Measurements from ENCODE around the gene RCSD1. TPM values are rescaled to one million over a fixed set of nuclear protein-coding genes. Genes with fewer than 3 reads are reported as not detected.

Gene RCSD1
- total and polyA plus RNA-seq, 10 of the 15 experiments (the other 5 are each of a cell fraction or from before 2014, with no cell fraction given) = 11.4 to 78.3 (median 71.6) TPM

DNA sequence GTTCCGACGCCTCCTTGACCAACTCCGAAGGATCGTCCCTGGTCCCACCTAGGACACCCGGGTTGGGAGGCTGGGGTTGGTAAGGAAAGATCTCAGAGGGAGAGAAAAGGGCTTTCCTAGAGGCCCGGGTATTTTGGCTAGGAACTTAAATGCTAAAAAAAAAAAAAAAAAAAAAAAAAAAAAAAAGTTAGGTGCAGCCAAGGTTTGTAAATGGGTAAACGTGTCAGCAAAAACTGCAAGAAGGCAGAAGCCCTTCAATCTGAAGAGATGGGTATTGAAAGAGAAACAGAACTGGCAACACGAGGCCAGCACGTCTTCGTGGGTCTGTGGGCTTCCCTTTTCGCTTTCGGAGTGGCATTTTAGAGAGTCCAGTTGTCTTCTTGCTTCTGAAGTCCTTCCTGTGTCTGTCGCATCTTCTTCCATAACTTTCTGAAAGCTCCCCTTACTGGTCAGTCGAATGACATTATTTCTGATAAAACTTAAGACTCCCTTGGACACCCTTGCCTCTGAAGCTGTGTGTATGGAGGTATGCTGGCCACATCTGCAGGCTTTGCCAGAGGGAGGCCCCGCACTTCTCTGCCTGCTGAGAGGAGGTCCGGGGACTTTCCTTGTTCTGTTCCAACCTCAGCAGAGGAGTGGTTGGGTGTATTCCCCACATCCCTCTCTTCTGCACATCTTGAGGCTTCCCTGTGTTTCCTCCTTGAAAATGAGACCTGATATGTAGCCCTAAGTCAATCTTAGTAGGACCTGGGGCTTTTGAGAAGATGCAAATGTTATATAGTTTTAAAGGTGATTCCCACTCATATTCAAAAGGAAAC lies 745 bp downstream of the RCSD1 start (continued):
- TF ChIP-seq MLLT1 (IDR thresholded peaks at IDR 0.05) (peak; percentile 90), KDM1A (IDR thresholded peaks at IDR 0.05; ENCODE audit: borderline replicate concordance) (no peak), ETV6 (conservative IDR thresholded peaks at IDR 0.05 in 1 of 2, IDR thresholded peaks at IDR 0.05 in 1 of 2; ENCODE audit: borderline replicate concordance in 1 of 2, low read depth in 1 of 2) (peak in 1 of 2 experiments; percentile 14; a peak in 1 of 4 replicates), ZNF384 (IDR thresholded peaks at IDR 0.05; ENCODE audit: borderline replicate concordance, low read depth, low read length) (peak; percentile 85), SMC3 (IDR thresholded peaks at IDR 0.05; ENCODE audit: borderline replicate concordance, low read length) (no peak), RELB (IDR thresholded peaks at IDR 0.05; ENCODE audit: low read depth) (peak; percentile 66), FOXM1 (IDR thresholded peaks at IDR 0.05; ENCODE audit: low read depth, low read length) (peak; percentile 35; the same call in 1 of the 2 replicates), MTA3 (IDR thresholded peaks at IDR 0.05; ENCODE audit: borderline replicate concordance, low read length) (peak; percentile 71; the same call in 1 of the 2 replicates), TAF1 (IDR thresholded peaks at IDR 0.05; ENCODE audit: borderline replicate concordance, low read depth, low read length) (peak; percentile 40; the same call in 1 of the 2 replicates), BHLHE40 (IDR thresholded peaks at IDR 0.05; ENCODE audit: borderline replicate concordance in 1 of 2, low read depth in 2 of 2, low read length in 1 of 2) (peak; percentile 43 to 75; a peak in 2 of 4 replicates), POU2F2 (IDR thresholded peaks at IDR 0.05; ENCODE audit: borderline replicate concordance, low read depth, low read length) (peak; percentile 30; the same call in 1 of the 3 replicates), PKNOX1 (IDR thresholded peaks at IDR 0.05) (peak; percentile 32; the same call in 1 of the 2 replicates), MXI1 (IDR thresholded peaks at IDR 0.05; ENCODE audit: low read depth, low read length) (peak; percentile 55; the same call in 1 of the 2 replicates), ZNF687 (IDR thresholded peaks at IDR 0.05) (peak; percentile 47; the same call in 1 of the 2 replicates), CBFB (IDR thresholded peaks at IDR 0.05; ENCODE audit: low read depth) (0 out of 2 replicates have a peak, but pooled peaks have one; percentile 28), IKZF2 (IDR thresholded peaks at IDR 0.05) (peak in 1 of 2 experiments; percentile 59; a peak in 2 of 4 replicates)

Measured in GM12878 (cell line).